IMR-90 (cell line): ENCODE data around the gene FAM217B. TPM values are rescaled to one million over a fixed set of nuclear protein-coding genes. Genes with fewer than 3 reads are reported as not detected.

Experiments
- ATAC-seq: fragments of 200-7000 bp; cut with Tn5 transposase; 2 replicates; pipeline ENCODE4 v1.9.1; 2020; ENCODE audit warnings: low read depth, mild to moderate bottlenecking, moderate library complexity
- BruUV-seq: library from RNA; stranded (reverse); fragments of 400-500 nt; replicated peaks from 2 replicates; lab custom pipeline; 2021; lab: Mats Ljungman, UMichigan
- CTCF ChIA-PET: fragments of 300-600 bp; formaldehyde crosslinking; extraction: SDS; loops from one replicate; lab custom pipeline; 2021; ENCODE audit warnings: antibody characterized with exemption; lab: Yijun Ruan, JAX
- POLR2A ChIA-PET: fragments of 300-600 bp; sonication (Branson Sonifier 250); formaldehyde crosslinking; loops from one replicate; lab custom pipeline; 2022; ENCODE audit warnings: antibody characterized with exemption; ENCODE audit not compliant: unreplicated experiment; lab: Charles Lee
- DNase-seq: peaks from one replicate; pipeline ENCODE4 v3.0.0; 2013
- H2AFZ ChIP-seq: replicated peaks from 2 replicates; pipeline ENCODE3; 2013; ENCODE audit warnings: low read length, mild to moderate bottlenecking; ENCODE audit not compliant: poor library complexity
- H2AK5ac ChIP-seq: 2 replicates; pipeline ENCODE4 v1.6.1; 2013; ENCODE audit warnings: low read depth, low read length, inconsistent platforms
- H2AK9ac ChIP-seq: replicated peaks from 2 replicates; pipeline ENCODE3; 2013; ENCODE audit warnings: mild to moderate bottlenecking, low read depth, low read length, moderate library complexity; ENCODE audit not compliant: poor library complexity
- H2BK120ac ChIP-seq: 2 replicates; pipeline ENCODE4 v1.6.1; 2013; ENCODE audit warnings: low read depth, low read length, inconsistent platforms
- H2BK15ac ChIP-seq: 3 replicates; pipeline ENCODE4 v1.6.1; 2013; ENCODE audit warnings: low read depth, low read length, inconsistent platforms
- H2BK20ac ChIP-seq: 2 replicates; pipeline ENCODE4 v1.6.1; 2013; ENCODE audit warnings: low read depth, mild to moderate bottlenecking, inconsistent platforms, low read length, moderate library complexity
- H2BK5ac ChIP-seq: 2 replicates; pipeline ENCODE4 v1.6.1; 2013; ENCODE audit warnings: mild to moderate bottlenecking, low read depth, low read length, inconsistent platforms; ENCODE audit not compliant: poor library complexity, severe bottlenecking
- H3K14ac ChIP-seq: replicated peaks from 2 replicates; pipeline ENCODE4 v1.6.1; 2013; ENCODE audit warnings: low read depth, low read length, inconsistent platforms
- H3K18ac ChIP-seq: 2 replicates; pipeline ENCODE4 v1.6.1; 2013; ENCODE audit warnings: low read depth, low read length, control low read depth
- H3K23ac ChIP-seq: 2 replicates; pipeline ENCODE4 v1.6.1; 2013; ENCODE audit warnings: low read depth, low read length, inconsistent platforms
- H3K27ac ChIP-seq: 2 replicates; pipeline ENCODE4 v1.5.1; 2013; ENCODE audit warnings: mild to moderate bottlenecking, control low read depth, low read length; ENCODE audit not compliant: insufficient read depth
- H3K27me3 ChIP-seq: 2 replicates; pipeline ENCODE4 v1.6.1; 2013; ENCODE audit warnings: low read length; ENCODE audit not compliant: control insufficient read depth, insufficient read depth
- H3K36me3 ChIP-seq: 2 replicates; pipeline ENCODE4 v1.6.1; 2013; ENCODE audit warnings: low read length, mixed read lengths; ENCODE audit not compliant: control insufficient read depth, insufficient read depth
- H3K4ac ChIP-seq: 2 replicates; pipeline ENCODE4 v1.6.1; 2013; ENCODE audit warnings: low read depth, low read length, inconsistent platforms
- H3K4me1 ChIP-seq: 2 replicates; pipeline ENCODE4 v1.6.1; 2013; ENCODE audit warnings: low read length, mixed read lengths; ENCODE audit not compliant: control insufficient read depth, insufficient read depth
- H3K4me2 ChIP-seq: 2 replicates; pipeline ENCODE4 v1.6.1; 2013; ENCODE audit warnings: low read depth, mild to moderate bottlenecking, control low read depth, low read length, moderate library complexity
- H3K4me3 ChIP-seq: 2 replicates; pipeline ENCODE4 v1.5.1; 2013; ENCODE audit warnings: low read depth, mild to moderate bottlenecking, control low read depth, low read length, moderate library complexity; ENCODE audit not compliant: insufficient read depth
- H3K56ac ChIP-seq: 2 replicates; pipeline ENCODE4 v1.6.1; 2013; ENCODE audit warnings: low read length, inconsistent platforms; ENCODE audit not compliant: insufficient read depth; ENCODE audit errors: extremely low read depth
- H3K79me1 ChIP-seq, 2 experiments: 2 replicates each; pipeline ENCODE4 v1.6.1; 2013; ENCODE audit warnings: low read length in 2 of 2, inconsistent platforms in 1 of 2, low read depth in 1 of 2
- H3K9ac ChIP-seq: 2 replicates; pipeline ENCODE4 v1.6.1; 2013; ENCODE audit warnings: low read depth, low read length, control low read depth
- H3K9me1 ChIP-seq: 2 replicates; pipeline ENCODE4 v1.6.1; 2013; ENCODE audit warnings: low read length, inconsistent platforms; ENCODE audit not compliant: insufficient read depth
- H3K9me3 ChIP-seq: 2 replicates; pipeline ENCODE4 v1.6.1; 2013; ENCODE audit warnings: low read length; ENCODE audit not compliant: control insufficient read depth, insufficient read depth
- H4K20me1 ChIP-seq: 2 replicates; pipeline ENCODE4 v1.6.1; 2013; ENCODE audit warnings: low read length, inconsistent platforms; ENCODE audit not compliant: insufficient read depth
- H4K5ac ChIP-seq: 2 replicates; pipeline ENCODE4 v1.6.1; 2013; ENCODE audit warnings: mild to moderate bottlenecking, low read depth, low read length, control low read depth
- H4K8ac ChIP-seq, 2 experiments: 2 replicates each; pipeline ENCODE4 v1.6.1; 2013; ENCODE audit warnings: low read depth in 2 of 2, low read length in 2 of 2, control low read depth in 1 of 2, inconsistent platforms in 1 of 2
- H4K91ac ChIP-seq: 2 replicates; pipeline ENCODE4 v1.6.1; 2013; ENCODE audit warnings: low read depth, low read length, inconsistent platforms; ENCODE audit not compliant: insufficient read depth
- BHLHE40 ChIP-seq: fragments of 150-350 bp; IDR thresholded peaks from 2 replicates; pipeline ENCODE4 v1.6.1; 2016; ENCODE audit warnings: mild to moderate bottlenecking, low read depth, low read length
- CEBPB ChIP-seq: IDR thresholded peaks from 2 replicates; pipeline ENCODE4 v1.6.1; 2012; ENCODE audit warnings: low read depth, low read length, improper control_type of control experiment
- CHD1 ChIP-seq: IDR thresholded peaks from 2 replicates; pipeline ENCODE4 v1.6.1; 2012; ENCODE audit warnings: low read depth, low read length, improper control_type of control experiment
- FOS ChIP-seq: fragments of 150-350 bp; IDR thresholded peaks from 2 replicates; pipeline ENCODE4 v1.6.1; 2016; ENCODE audit warnings: low read depth, low read length
- MAFK ChIP-seq: IDR thresholded peaks from 2 replicates; pipeline ENCODE4 v1.6.1; 2012; ENCODE audit warnings: low read depth, low read length, improper control_type of control experiment
- MAZ ChIP-seq: IDR thresholded peaks from 2 replicates; pipeline ENCODE4 v1.6.1; 2012; ENCODE audit warnings: low read depth, mild to moderate bottlenecking, low read length, improper control_type of control experiment, moderate library complexity, borderline replicate concordance
- MXI1 ChIP-seq: IDR thresholded peaks from 2 replicates; pipeline ENCODE4 v1.6.1; 2012; ENCODE audit warnings: low read depth, mild to moderate bottlenecking, low read length, moderate library complexity, borderline replicate concordance
- NFE2L2 ChIP-seq: fragments of 150-350 bp; IDR thresholded peaks from 2 replicates; pipeline ENCODE4 v1.6.1; 2016; ENCODE audit warnings: low read depth, mild to moderate bottlenecking, low read length
- POLR2A ChIP-seq: IDR thresholded peaks from 2 replicates; pipeline ENCODE4 v1.6.1; 2012; ENCODE audit warnings: mild to moderate bottlenecking, low read depth, low read length
- RAD21 ChIP-seq: IDR thresholded peaks from 2 replicates; pipeline ENCODE4 v1.6.1; 2012; ENCODE audit warnings: low read length, improper control_type of control experiment
- RCOR1 ChIP-seq: IDR thresholded peaks from 2 replicates; pipeline ENCODE4 v1.6.1; 2012; ENCODE audit warnings: mild to moderate bottlenecking, low read length, improper control_type of control experiment; ENCODE audit not compliant: insufficient replicate concordance
- RFX5 ChIP-seq: IDR thresholded peaks from 2 replicates; pipeline ENCODE4 v1.8.0; 2012; ENCODE audit warnings: low read depth, mild to moderate bottlenecking, low read length, moderate library complexity
- SMC3 ChIP-seq: fragments of 150-350 bp; IDR thresholded peaks from 2 replicates; pipeline ENCODE4 v1.6.1; 2016; ENCODE audit warnings: low read depth, mild to moderate bottlenecking, antibody characterized with exemption, low read length, moderate library complexity
- USF2 ChIP-seq: fragments of 150-350 bp; IDR thresholded peaks from 2 replicates; pipeline ENCODE4 v1.6.1; 2017; ENCODE audit warnings: mild to moderate bottlenecking, antibody characterized with exemption, low read length, low read depth
- WGBS, 2 experiments: methylation state at CpG; one replicate each; pipeline versions ENCODE4 v1.1.5 to v1.1.7; 2013; ENCODE audit warnings: missing lambda C conversion rate in 2 of 2; ENCODE audit not compliant: insufficient read length in 1 of 2; ENCODE audit errors: extremely low coverage in 2 of 2; 5-methylcytosine and 5-hydroxymethylcytosine counted together
- dilution Hi-C: fragments of 300-500 bp; cut with HindIII; formaldehyde crosslinking; loops from one replicate; pipeline ENCODE4 v1.14.3; 2018; ENCODE audit warnings: low sequenced_read_pairs; ENCODE audit not compliant: unreplicated experiment
- in situ Hi-C: fragments of 300-500 bp; cut with MboI; formaldehyde crosslinking; loops from 3 replicates; pipeline ENCODE4 v1.14.3; 2019; ENCODE audit warnings: low sequenced_read_pairs, inconsistent platforms, mixed read lengths
- intact Hi-C: fragments of 100-400 bp; cut with micrococcal nuclease; formaldehyde crosslinking; loops from 2 replicates; pipeline ENCODE4 v1.10.0; 2022
- polyA plus RNA-seq, 3 experiments: library from polyadenylated mRNA; depleted of rRNA; stranded (reverse); fragments of >200 nt; gene quantifications; 2 replicates each; pipeline ENCODE4 v1.2.3, GENCODE V29; 2012; ENCODE audit warnings: low replicate concordance in 1 of 3
- total RNA-seq: library from RNA; depleted of rRNA; stranded (reverse); fragments of >200 nt; gene quantifications from 2 replicates; pipeline ENCODE4 v1.2.3, GENCODE V29; 2012
- TF ChIP-seq, protein P1 (sequence below): conservative IDR thresholded peaks from 2 replicates; pipeline ENCODE4 v1.5.1; 2012; ENCODE audit warnings: mild to moderate bottlenecking, low read depth, low read length, improper control_type of control experiment
- TF ChIP-seq, protein P2 (sequence below): fragments of 150-350 bp; IDR thresholded peaks from 2 replicates; pipeline ENCODE4 v1.6.1; 2016; ENCODE audit warnings: low read depth, mild to moderate bottlenecking, low read length, moderate library complexity, borderline replicate concordance

The FAM217B gene
- total and polyA plus RNA-seq, 2 of the 4 experiments (the other 2 are of a cell fraction): 3.0 to 3.9 TPM

- Histone ChIP-seq H2AFZ (no peak overlapping the region), H3K23ac (no peak overlapping the region), H3K27ac (no peak overlapping the region), H3K9me1 (no peaks in the 10 kb centered on the region), H3K4ac (no peak overlapping the region), H2BK5ac (no peak overlapping the region), H4K5ac (no peak overlapping the region), H3K14ac (no peak overlapping the region), H3K4me1 (peaks cover 9% of the 10 kb centered on the region), H2AK5ac (no peak overlapping the region), H3K79me1 (peaks cover 10 to 16% of the 10 kb centered on the region in 2 experiments), H3K27me3 (no peaks in the 10 kb centered on the region), H2AK9ac (no peak overlapping the region), H2BK120ac (no peak overlapping the region), H3K36me3 (no peaks in the 10 kb centered on the region), H3K9me3 (no peaks in the 10 kb centered on the region), H2BK15ac (no peak overlapping the region), H3K9ac (no peak overlapping the region), H2BK20ac (no peak overlapping the region), H4K20me1 (peaks cover 13% of the 10 kb centered on the region), H4K8ac (no peak overlapping the region), H3K4me3 (no peak overlapping the region), H4K91ac (no peak overlapping the region), H3K18ac (no peak overlapping the region), H3K4me2 (no peak overlapping the region), H3K56ac (no peak overlapping the region)
- dilution Hi-C loops: no loop called here
- ChIA-PET POLR2A (no interaction called here), CTCF (no interaction called here)
- WGBS, 2 experiments: no CpG with 5 or more reads among the region's 4 CpGs
- no peak for ATAC-seq
- TF ChIP-seq FOS (no peak), MAFK (no peak), RCOR1 (no peak), SMC3 (no peak), RAD21 (no peak), CHD1 (no peak), BHLHE40 (no peak), MXI1 (no peak), MAZ (no peak), POLR2A (no peak), NFE2L2 (no peak), USF2 (no peak), RFX5 (no peak), CEBPB (no peak)
- TF ChIP-seq, protein P1, sequence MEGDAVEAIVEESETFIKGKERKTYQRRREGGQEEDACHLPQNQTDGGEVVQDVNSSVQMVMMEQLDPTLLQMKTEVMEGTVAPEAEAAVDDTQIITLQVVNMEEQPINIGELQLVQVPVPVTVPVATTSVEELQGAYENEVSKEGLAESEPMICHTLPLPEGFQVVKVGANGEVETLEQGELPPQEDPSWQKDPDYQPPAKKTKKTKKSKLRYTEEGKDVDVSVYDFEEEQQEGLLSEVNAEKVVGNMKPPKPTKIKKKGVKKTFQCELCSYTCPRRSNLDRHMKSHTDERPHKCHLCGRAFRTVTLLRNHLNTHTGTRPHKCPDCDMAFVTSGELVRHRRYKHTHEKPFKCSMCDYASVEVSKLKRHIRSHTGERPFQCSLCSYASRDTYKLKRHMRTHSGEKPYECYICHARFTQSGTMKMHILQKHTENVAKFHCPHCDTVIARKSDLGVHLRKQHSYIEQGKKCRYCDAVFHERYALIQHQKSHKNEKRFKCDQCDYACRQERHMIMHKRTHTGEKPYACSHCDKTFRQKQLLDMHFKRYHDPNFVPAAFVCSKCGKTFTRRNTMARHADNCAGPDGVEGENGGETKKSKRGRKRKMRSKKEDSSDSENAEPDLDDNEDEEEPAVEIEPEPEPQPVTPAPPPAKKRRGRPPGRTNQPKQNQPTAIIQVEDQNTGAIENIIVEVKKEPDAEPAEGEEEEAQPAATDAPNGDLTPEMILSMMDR: no peak
- TF ChIP-seq, protein P2, sequence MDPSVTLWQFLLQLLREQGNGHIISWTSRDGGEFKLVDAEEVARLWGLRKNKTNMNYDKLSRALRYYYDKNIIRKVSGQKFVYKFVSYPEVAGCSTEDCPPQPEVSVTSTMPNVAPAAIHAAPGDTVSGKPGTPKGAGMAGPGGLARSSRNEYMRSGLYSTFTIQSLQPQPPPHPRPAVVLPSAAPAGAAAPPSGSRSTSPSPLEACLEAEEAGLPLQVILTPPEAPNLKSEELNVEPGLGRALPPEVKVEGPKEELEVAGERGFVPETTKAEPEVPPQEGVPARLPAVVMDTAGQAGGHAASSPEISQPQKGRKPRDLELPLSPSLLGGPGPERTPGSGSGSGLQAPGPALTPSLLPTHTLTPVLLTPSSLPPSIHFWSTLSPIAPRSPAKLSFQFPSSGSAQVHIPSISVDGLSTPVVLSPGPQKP: no peak
- DNase-seq: no peak
- BruUV-seq: no TSS peak
- intact Hi-C loops: no loop called here
- in situ Hi-C loops: no loop called here
Observed at GRCh38 chr20:59936409-59936808, 3.8 kb upstream of the FAM217B start.
